CD4-positive, alpha-beta T cell (primary cell): ENCODE measurements around the gene SCUBE1. TPM values are rescaled to one million over a fixed set of nuclear protein-coding genes. Genes with fewer than 3 reads are reported as not detected.
A peak's percentile ranks its signal among the peaks of the same experiment; 100 is the strongest.

Experiments
- ATAC-seq: fragments of 200-7000 bp; cut with Tn5 transposase; one replicate; pipeline ENCODE4 v1.10.0; 2022; ENCODE audit warnings: mild to moderate bottlenecking; ENCODE audit not compliant: poor library complexity
- CTCF ChIA-PET: fragments of 350-600 bp; sonication (Branson Sonifier 250); formaldehyde crosslinking; loops from one replicate; lab custom pipeline; 2021; ENCODE audit warnings: antibody characterized with exemption, inconsistent platforms; lab: Charles Lee
- POLR2A ChIA-PET: fragments of 350-600 bp; sonication (Branson Sonifier 250); formaldehyde crosslinking; loops from one replicate; lab custom pipeline; 2021; ENCODE audit warnings: antibody characterized with exemption, inconsistent platforms; lab: Charles Lee
- DNase-seq, 14 experiments: peaks; one replicate each; pipeline ENCODE4 v3.0.0-alpha.2; 2013 to 2020; ENCODE audit warnings: mixed read lengths in 2 of 14
- H3K27ac ChIP-seq, 2 donors: one replicate each; pipeline versions ENCODE4 v1.5.1 to v1.7.0; 2013; ENCODE audit warnings: low read length in 2 of 2, low read depth in 1 of 2, mild to moderate bottlenecking in 1 of 2
- H3K27me3 ChIP-seq, 2 experiments: 1 replicate in 1 of 2; 2 replicates in 1 of 2; pipeline versions ENCODE4 v1.6.1 to v1.7.0; 2013; ENCODE audit warnings: low read length in 2 of 2, control low read depth in 1 of 2, mild to moderate bottlenecking in 1 of 2, moderate library complexity in 1 of 2; ENCODE audit not compliant: insufficient read depth in 2 of 2, control insufficient read depth in 1 of 2
- H3K36me3 ChIP-seq: one replicate; pipeline ENCODE4 v1.6.1; 2013; ENCODE audit warnings: low read length, control low read depth; ENCODE audit not compliant: insufficient read depth
- H3K4me1 ChIP-seq: one replicate; pipeline ENCODE4 v1.6.1; 2013; ENCODE audit warnings: low read length, control low read depth; ENCODE audit not compliant: insufficient read depth
- H3K4me3 ChIP-seq: one replicate; pipeline ENCODE4 v1.5.1; 2013; ENCODE audit warnings: mild to moderate bottlenecking, low read length, moderate library complexity
- H3K9me3 ChIP-seq, 2 experiments: 1 replicate in 1 of 2; 2 replicates in 1 of 2; pipeline versions ENCODE4 v1.6.1 to v1.7.0; 2013; ENCODE audit warnings: low read length in 2 of 2, mild to moderate bottlenecking in 2 of 2, control low read depth in 1 of 2, moderate library complexity in 1 of 2; ENCODE audit not compliant: control insufficient read depth in 1 of 2, insufficient read depth in 1 of 2
- H3K27ac Mint-ChIP-seq: one replicate; pipeline ENCODE4 v1.8.0; 2020; ENCODE audit warnings: mixed read lengths
- H3K27me3 Mint-ChIP-seq: one replicate; pipeline ENCODE4 v1.8.0; 2021; ENCODE audit warnings: mixed read lengths
- H3K36me3 Mint-ChIP-seq: one replicate; pipeline ENCODE4 v1.8.0; 2021; ENCODE audit warnings: low read depth, mixed read lengths
- H3K4me1 Mint-ChIP-seq: one replicate; pipeline ENCODE4 v1.8.0; 2021; ENCODE audit warnings: low read depth, mixed read lengths
- H3K4me3 Mint-ChIP-seq: one replicate; pipeline ENCODE4 v1.8.0; 2020; ENCODE audit warnings: mild to moderate bottlenecking, mixed read lengths
- H3K9me3 Mint-ChIP-seq: one replicate; pipeline ENCODE4 v1.8.0; 2020; ENCODE audit warnings: mixed read lengths
- CTCF ChIP-seq: fragments of 200-600 bp; IDR thresholded peaks from one replicate; pipeline ENCODE4 v1.8.0; 2022; ENCODE audit warnings: antibody characterized with exemption, mild to moderate bottlenecking
- intact Hi-C, 2 experiments: fragments of 100-400 bp; cut with DNase I in 1 of 2; cut with micrococcal nuclease in 1 of 2; formaldehyde crosslinking; loops; one replicate each; pipeline versions ENCODE4 v1.15.1 to v1.9.0; 2023 to 2025; cut with DNase I, micrococcal nuclease
- total RNA-seq, 174 experiments: library from RNA in 2 of 174; stranded (reverse) in 2 of 174; gene quantifications; one replicate each; pipeline ENCODE4 v1.2.3 and lab custom pipeline; 2021 to 2026

SCUBE1 gene
- total RNA-seq, 2 experiments from 2014 or later: not detected

DNA sequence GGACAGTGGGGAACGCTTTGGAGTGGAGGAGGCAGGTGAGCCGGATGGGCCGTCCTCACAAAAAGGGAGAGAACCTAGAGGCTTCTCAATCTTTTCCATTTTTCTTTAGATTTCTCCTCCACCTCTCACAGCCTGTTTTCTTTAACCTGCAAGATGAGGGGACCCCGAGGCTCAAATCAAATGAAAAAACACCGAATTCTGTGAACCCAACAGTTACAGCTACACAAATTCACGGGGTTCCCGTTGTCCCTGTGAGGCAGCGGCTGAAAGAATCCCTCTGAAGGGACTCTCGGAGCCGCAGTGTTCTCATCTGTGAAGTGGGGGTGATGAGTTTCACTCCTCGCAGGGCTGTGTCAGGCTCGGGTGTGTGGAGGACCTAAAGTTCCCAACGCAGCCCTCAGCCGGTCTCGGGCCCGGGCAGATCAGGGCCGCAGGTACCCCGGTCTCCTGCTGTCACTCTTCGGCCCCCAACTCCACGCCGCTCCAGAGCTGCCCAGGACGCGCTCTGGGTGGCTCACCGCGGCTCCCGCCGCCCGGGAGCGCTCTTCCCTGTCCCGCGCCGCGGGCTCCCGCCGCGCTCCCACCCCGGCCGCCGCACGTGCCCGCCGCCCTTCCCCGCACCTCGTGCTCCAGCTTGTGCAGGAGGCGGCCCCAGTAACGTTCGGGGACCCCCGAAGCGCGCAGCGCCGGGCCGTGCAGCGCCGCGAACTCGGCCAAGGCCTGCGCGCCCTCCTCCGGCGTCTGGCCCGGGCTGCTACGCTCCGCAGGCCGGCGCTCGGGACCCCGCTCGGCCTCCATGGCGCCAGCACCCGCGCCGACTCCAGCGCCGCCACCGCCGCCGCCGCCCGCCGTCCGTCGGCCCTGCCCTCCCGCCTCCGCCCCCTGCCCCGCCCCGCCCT lies 156.7 kb downstream of the SCUBE1 start, which contains the start of gene TTLL12:
TTLL12 (minus strand) TSS at position 863 of the 899 bp plus-strand sequence; CDS start at position 798, 65 bp downstream.
- ChIA-PET POLR2A (interaction anchor here (0.6 to 2.6 kb wide), 24 partner anchors 7 to 995 kb away, joined by 3 to 28 read pairs (median 4); partner anchors contain the start of genes BIK, MCAT, PACSIN2 and PARVG), CTCF (interaction anchor here (1.0 to 1.5 kb wide), 7 partner anchors 11 to 160 kb away, joined by 3 to 7 read pairs (median 4); no protein-coding TSS in a partner anchor)
- no peaks in the 10 kb centered on the region for H3K9me3 ChIP-seq
- H3K27ac ChIP-seq: peak within 1 kb of the TSS; percentile 95 to 97
- peak within 1 kb of the TSS; percentile 60 for H3K4me3 ChIP-seq
- Mint-ChIP-seq H3K27me3 (no peaks in the 10 kb centered on the region), H3K9me3 (no peaks in the 10 kb centered on the region), H3K27ac (peak within 1 kb of the TSS; percentile 99), H3K4me3 (peak within 1 kb of the TSS; percentile 86), H3K36me3 (no peaks in the 10 kb centered on the region), H3K4me1 (peaks cover 25% of the 10 kb centered on the region)
- intact Hi-C loops: loop anchor here (1.0 to 5.0 kb wide), 9 partner anchors 34 to 572 kb away; partner anchors contain the start of genes BIK (in 2 of the 2), ARFGAP3 (in 1 of the 2), MCAT (in 1 of the 2) and POLDIP3 (in 1 of the 2)
- peaks cover 2% of the 10 kb centered on the region for H3K36me3 ChIP-seq
- no peaks in the 10 kb centered on the region for H3K27me3 ChIP-seq
- ATAC-seq (peak; percentile 42), DNase-seq (peak; percentile 30 to 89 (median 54))
- TF ChIP-seq CTCF: no peak
- peaks cover 28% of the 10 kb centered on the region for H3K4me1 ChIP-seq

GRCh38 chr22:43185860-43186261 lies 157.3 kb downstream of the SCUBE1 start:
- Histone ChIP-seq H3K27me3 (no peaks in the 10 kb centered on the region), H3K4me3 (peak overlapping the region; percentile 60), H3K27ac (no peak overlapping the region), H3K36me3 (peaks cover 5% of the 10 kb centered on the region), H3K4me1 (peaks cover 28% of the 10 kb centered on the region), H3K9me3 (no peaks in the 10 kb centered on the region)
- no peak for TF ChIP-seq CTCF
- no peaks in the 10 kb centered on the region for H3K9me3 Mint-ChIP-seq
- ChIA-PET CTCF (no interaction called here), POLR2A (interaction anchor here (1.0 to 2.6 kb wide), 2 partner anchors 33 to 570 kb away, joined by 3 to 20 read pairs; no protein-coding TSS in a partner anchor)
- no peaks in the 10 kb centered on the region for H3K27me3 Mint-ChIP-seq
- H3K4me3 Mint-ChIP-seq: peak overlapping the region; percentile 77
- DNase-seq (no peak), ATAC-seq (no peak)
- intact Hi-C loops: loop anchor here (1.0 to 5.0 kb wide), 9 partner anchors 34 to 571 kb away; partner anchors contain the start of genes BIK (in 2 of the 2), ARFGAP3 (in 1 of the 2), MCAT (in 1 of the 2) and POLDIP3 (in 1 of the 2)
- no peaks in the 10 kb centered on the region for H3K36me3 Mint-ChIP-seq
- H3K4me1 Mint-ChIP-seq: peaks cover 25% of the 10 kb centered on the region
- peak overlapping the region; percentile 74 for H3K27ac Mint-ChIP-seq

- Mint-ChIP-seq H3K27me3 (no peaks in the 10 kb centered on the region), H3K9me3 (no peaks in the 10 kb centered on the region), H3K4me3 (no peak overlapping the region), H3K4me1 (peaks cover 25% of the 10 kb centered on the region), H3K36me3 (peaks cover 10% of the 10 kb centered on the region), H3K27ac (peak overlapping the region; percentile 70)
- peaks cover 28% of the 10 kb centered on the region for H3K4me1 ChIP-seq
- no peak overlapping the region for H3K4me3 ChIP-seq
- TF ChIP-seq CTCF: no peak
- ATAC-seq (no peak), DNase-seq (no peak)
- no peak overlapping the region for H3K27ac ChIP-seq
- no peaks in the 10 kb centered on the region for H3K27me3 ChIP-seq
- CTCF ChIA-PET: no interaction called here
- peaks cover 19% of the 10 kb centered on the region for H3K36me3 ChIP-seq
- no peaks in the 10 kb centered on the region for H3K9me3 ChIP-seq
- intact Hi-C loops: no loop called here
- POLR2A ChIA-PET: no interaction called here
These were observed 159.5 kb downstream of the SCUBE1 start for GRCh38 chr22:43183496-43184277.
